Endothelial cell of umbilical vein (primary cell): ENCODE measurements around the gene GARIN5B. TPM values are rescaled to one million over a fixed set of nuclear protein-coding genes. Genes with fewer than 3 reads are reported as not detected.

Source experiments
- BruUV-seq: library from RNA; stranded (reverse); fragments of 400-500 nt; replicated peaks from 2 replicates; lab custom pipeline; 2021; lab: Mats Ljungman, UMichigan
- CTCF ChIA-PET: fragments of 300-600, 350-600 bp; sonication (Branson Sonifier 250); formaldehyde crosslinking; loops from one replicate; lab custom pipeline; 2021; ENCODE audit warnings: antibody characterized with exemption, inconsistent platforms; lab: Charles Lee
- POLR2A ChIA-PET: fragments of 300-600, 350-600 bp; sonication (Branson Sonifier 250); formaldehyde crosslinking; loops from one replicate; lab custom pipeline; 2021; ENCODE audit warnings: antibody characterized with exemption, inconsistent platforms; lab: Charles Lee
- DNase-seq: peaks from one replicate; pipeline ENCODE4 v3.0.0-alpha.2; 2011; ENCODE audit warnings: low read depth, low spot score
- FAIRE-seq: peaks from 2 replicates; lab custom pipeline; 2011; peaks lifted over from hg19 to GRCh38; lab: Jason Lieb, UNC
- H2AFZ ChIP-seq: 2 replicates; pipeline ENCODE4 v1.6.0; 2012; ENCODE audit warnings: low read depth, low read length, control low read depth, inconsistent platforms
- H3K27ac ChIP-seq: 2 replicates; pipeline ENCODE4 v1.5.1; 2011; ENCODE audit warnings: low read depth, mild to moderate bottlenecking, control low read depth, low read length, moderate library complexity; ENCODE audit not compliant: insufficient read depth
- H3K27me3 ChIP-seq, 2 experiments: 2 replicates each; pipeline versions ENCODE4 v1.6.0 to v1.6.1; 2011; ENCODE audit warnings: low read length in 2 of 2, mixed read lengths in 1 of 2; ENCODE audit not compliant: control insufficient read depth in 2 of 2, insufficient read depth in 2 of 2
- H3K36me3 ChIP-seq, 2 experiments: 2 replicates in 1 of 2; 3 replicates in 1 of 2; pipeline ENCODE4 v1.5.1; 2011; ENCODE audit warnings: low read length in 2 of 2, mild to moderate bottlenecking in 1 of 2, moderate library complexity in 1 of 2; ENCODE audit not compliant: control insufficient read depth in 2 of 2, insufficient read depth in 2 of 2; ENCODE audit errors: extremely low read depth in 1 of 2
- H3K4me1 ChIP-seq: 3 replicates; pipeline ENCODE4 v1.5.1; 2011; ENCODE audit warnings: mild to moderate bottlenecking, low read length; ENCODE audit not compliant: control insufficient read depth, insufficient read depth; ENCODE audit errors: extremely low read depth
- H3K4me2 ChIP-seq: 2 replicates; pipeline ENCODE4 v1.6.1; 2011; ENCODE audit warnings: low read length, control low read depth, mixed read lengths; ENCODE audit not compliant: insufficient read depth
- H3K4me3 ChIP-seq, 3 experiments: fragments of 200-600 bp in 1 of 3; sonication (generic), shearing (Covaris generic) in 1 of 3; replicated peaks in 1 of 3; 2 replicates each; pipeline ENCODE4 v1.5.1; 2011 to 2016; ENCODE audit warnings: control low read depth in 3 of 3, low read length in 3 of 3, mild to moderate bottlenecking in 2 of 3, inconsistent platforms in 1 of 3, low read depth in 1 of 3, moderate library complexity in 1 of 3; ENCODE audit not compliant: insufficient read depth in 1 of 3
- H3K79me2 ChIP-seq: 2 replicates; pipeline ENCODE4 v1.6.0; 2012; ENCODE audit warnings: low read length, inconsistent platforms; ENCODE audit not compliant: control insufficient read depth, insufficient read depth
- H3K9ac ChIP-seq: replicated peaks from 2 replicates; pipeline ENCODE3; 2011; ENCODE audit warnings: low read length, control low read depth; ENCODE audit not compliant: insufficient read depth; ENCODE audit errors: extremely low read depth
- H3K9me1 ChIP-seq: replicated peaks from 3 replicates; pipeline ENCODE4 v1.6.0; 2011; ENCODE audit warnings: mild to moderate bottlenecking, low read length; ENCODE audit not compliant: control insufficient read depth, insufficient read depth; ENCODE audit errors: extremely low read depth
- H3K9me3 ChIP-seq: replicated peaks from 2 replicates; pipeline ENCODE4 v1.5.1; 2012; ENCODE audit warnings: low read length, inconsistent platforms; ENCODE audit not compliant: control insufficient read depth, insufficient read depth
- H4K20me1 ChIP-seq: replicated peaks from 2 replicates; pipeline ENCODE3; 2011; ENCODE audit warnings: mild to moderate bottlenecking, low read length; ENCODE audit not compliant: control insufficient read depth, insufficient read depth; ENCODE audit errors: extremely low read depth
- CTCF ChIP-seq, 2 donors: IDR thresholded peaks; 1 replicate in 1 of 2; 2 replicates in 1 of 2; pipeline ENCODE4 v1.5.1; 2011; ENCODE audit warnings: low read length in 2 of 2, mild to moderate bottlenecking in 2 of 2, moderate library complexity in 2 of 2, control low read depth in 1 of 2, inconsistent platforms in 1 of 2, low read depth in 1 of 2; ENCODE audit not compliant: insufficient read depth in 1 of 2; ENCODE audit errors: extremely low read depth in 1 of 2
- EZH2 ChIP-seq: IDR thresholded peaks from 2 replicates; pipeline ENCODE4 v1.6.1; 2012; ENCODE audit warnings: borderline replicate concordance, low read depth, mild to moderate bottlenecking, moderate library complexity, low read length, inconsistent platforms; ENCODE audit not compliant: severe bottlenecking
- FOS ChIP-seq: IDR thresholded peaks from 2 replicates; pipeline ENCODE4 v1.6.1; 2011; ENCODE audit warnings: mild to moderate bottlenecking, low read length, moderate library complexity, borderline replicate concordance; ENCODE audit not compliant: insufficient read depth
- GATA2 ChIP-seq: IDR thresholded peaks from 2 replicates; pipeline ENCODE4 v1.7.0; 2011; ENCODE audit warnings: low read depth, mild to moderate bottlenecking, moderate library complexity, mixed read lengths, low read length; ENCODE audit not compliant: insufficient read length, insufficient read depth
- JUN ChIP-seq: IDR thresholded peaks from 2 replicates; pipeline ENCODE4 v1.6.1; 2011; ENCODE audit warnings: borderline replicate concordance, low read depth; ENCODE audit not compliant: insufficient read length, insufficient read depth
- MAX ChIP-seq: IDR thresholded peaks from 2 replicates; pipeline ENCODE4 v1.6.1; 2011; ENCODE audit not compliant: insufficient read depth, insufficient read length
- MYC ChIP-seq: IDR thresholded peaks from one replicate; pipeline ENCODE4 v1.6.1; 2011; ENCODE audit warnings: mild to moderate bottlenecking, low read depth, low read length
- POLR2A ChIP-seq: IDR thresholded peaks from 2 replicates; pipeline ENCODE4 v1.6.1; 2012; ENCODE audit warnings: low read depth, mild to moderate bottlenecking, control low read depth, low read length
- POLR2AphosphoS5 ChIP-seq: IDR thresholded peaks from 2 replicates; pipeline ENCODE4 v1.6.1; 2012; ENCODE audit warnings: low read depth, mild to moderate bottlenecking, control low read depth, low read length, moderate library complexity; ENCODE audit not compliant: insufficient read depth
- dilution Hi-C: fragments of 300-500 bp; cut with MboI; formaldehyde crosslinking; loops from one replicate; pipeline ENCODE4 v1.15.0; 2019; ENCODE audit warnings: low sequenced_read_pairs; ENCODE audit not compliant: extremely low pct_ligation_motif_present
- intact Hi-C: fragments of 100-400 bp; cut with micrococcal nuclease; formaldehyde crosslinking; loops from one replicate; pipeline ENCODE4 v1.10.0; 2022
- polyA plus RNA-seq, 4 experiments: library from polyadenylated mRNA; depleted of rRNA in 3 of 4; stranded (reverse) in 3 of 4; unstranded in 1 of 4; fragments of >200 nt; gene quantifications; 2 replicates each; pipeline versions ENCODE4 v1.2.1 to v1.2.3, GENCODE V29; 2011 to 2012; ENCODE audit warnings: missing spikeins in 1 of 4
- total RNA-seq: library from RNA; stranded (reverse); gene quantifications from 2 replicates; pipeline ENCODE4 v1.2.3, GENCODE V29; 2021

Gene GARIN5B
- total and polyA plus RNA-seq, 2 donors (not counting 3 experiments of a cell fraction or from before 2014, with no cell fraction given), result not detected

GRCh38 chr19:55382522-55383054, 19.5 kb upstream of the GARIN5B start:
- Histone ChIP-seq H3K4me2 (no peak overlapping the region), H3K27me3 (peaks cover 4% of the 10 kb centered on the region in 2 experiments), H3K36me3 (peaks cover 4% of the 10 kb centered on the region in 2 experiments), H3K4me3 (no peak overlapping the region), H2AFZ (no peak overlapping the region), H3K79me2 (peaks cover 18% of the 10 kb centered on the region), H3K9me3 (no peaks in the 10 kb centered on the region), H3K27ac (no peak overlapping the region), H3K9me1 (no peaks in the 10 kb centered on the region), H4K20me1 (peaks cover 4% of the 10 kb centered on the region), H3K9ac (no peak overlapping the region), H3K4me1 (peaks cover 21% of the 10 kb centered on the region)
- CTCF ChIA-PET, result interaction anchor here (2.8 to 2.9 kb wide), 2 partner anchors 81 to 91 kb away, joined by 27 to 51 read pairs; no protein-coding TSS in a partner anchor
- no peak for TF ChIP-seq JUN
- TF ChIP-seq POLR2A, result no peak
- no peak for TF ChIP-seq MAX
- no peak for TF ChIP-seq EZH2
- TF ChIP-seq POLR2AphosphoS5, result no peak
- TF ChIP-seq CTCF (IDR thresholded peaks at IDR 0.05; ENCODE audit: extremely low read depth in 1 of 2, insufficient read depth in 1 of 2, low read depth in 1 of 2, low read length in 2 of 2), result no peak
- no peak for TF ChIP-seq GATA2
- no peak for TF ChIP-seq MYC
- no peak for TF ChIP-seq FOS
- FAIRE-seq (no peak), DNase-seq (no peak)
- intact Hi-C loops (loop anchor here (10.0 kb wide), 2 partner anchors 222 to 238 kb away; partner anchors contain the start of genes TNNT1, ZNF524 and ZNF865), dilution Hi-C loops (no loop called here)
- POLR2A ChIA-PET, result interaction anchor here (2.4 kb wide), 2 partner anchors 25 to 43 kb away, joined by 9 to 11 read pairs; partner anchors contain the start of genes KMT5C and UBE2S
- no TSS peak for BruUV-seq
